H9 (cell line): Measurements from ENCODE around the gene PON1. TPM values are rescaled to one million over a fixed set of nuclear protein-coding genes. Genes with fewer than 3 reads are reported as not detected.

Experiments used
- DNase-seq: peaks from one replicate; pipeline ENCODE4 v3.0.0-alpha.2; 2017
- H2AFZ ChIP-seq: one replicate; pipeline ENCODE4 v1.6.1; 2013; ENCODE audit warnings: mild to moderate bottlenecking, low read length, control low read depth, moderate library complexity
- H2AK5ac ChIP-seq: 2 replicates; pipeline ENCODE4 v1.6.1; 2013; ENCODE audit warnings: low read length, control low read depth, mixed read lengths; ENCODE audit not compliant: insufficient read length
- H2BK120ac ChIP-seq: one replicate; pipeline ENCODE4 v1.6.1; 2013; ENCODE audit warnings: low read depth, mild to moderate bottlenecking, low read length, control low read depth, inconsistent platforms; ENCODE audit not compliant: poor library complexity, severe bottlenecking
- H2BK12ac ChIP-seq: 2 replicates; pipeline ENCODE4 v1.6.1; 2013; ENCODE audit warnings: low read length, control low read depth, mixed read lengths, low read depth; ENCODE audit not compliant: insufficient read length
- H2BK15ac ChIP-seq: 2 replicates; pipeline ENCODE4 v1.6.1; 2013; ENCODE audit warnings: low read depth, low read length, control low read depth
- H2BK20ac ChIP-seq: one replicate; pipeline ENCODE4 v1.6.1; 2013; ENCODE audit warnings: low read depth, mild to moderate bottlenecking, low read length, control low read depth, inconsistent platforms; ENCODE audit not compliant: poor library complexity, severe bottlenecking
- H2BK5ac ChIP-seq: 2 replicates; pipeline ENCODE4 v1.6.1; 2013; ENCODE audit warnings: low read length, control low read depth, mixed read lengths; ENCODE audit not compliant: insufficient read length
- H3K14ac ChIP-seq: 2 replicates; pipeline ENCODE4 v1.6.1; 2013; ENCODE audit warnings: low read length, control low read depth; ENCODE audit not compliant: insufficient read depth
- H3K18ac ChIP-seq: 2 replicates; pipeline ENCODE4 v1.6.1; 2013; ENCODE audit warnings: low read depth, mild to moderate bottlenecking, mixed read lengths, low read length, control low read depth; ENCODE audit not compliant: insufficient read length
- H3K23ac ChIP-seq: 2 replicates; pipeline ENCODE4 v1.6.1; 2013; ENCODE audit warnings: low read length, control low read depth, mixed read lengths, low read depth; ENCODE audit not compliant: insufficient read length
- H3K23me2 ChIP-seq: 2 replicates; pipeline ENCODE4 v1.6.1; 2013; ENCODE audit warnings: low read depth, mild to moderate bottlenecking, mixed read lengths, low read length, control low read depth; ENCODE audit not compliant: insufficient read length, poor library complexity, severe bottlenecking
- H3K27ac ChIP-seq: 2 replicates; pipeline ENCODE4 v1.5.1; 2013; ENCODE audit warnings: low read length, control low read depth, mixed read lengths, low read depth; ENCODE audit not compliant: insufficient read length
- H3K27me3 ChIP-seq: 2 replicates; pipeline ENCODE4 v1.6.1; 2013; ENCODE audit warnings: low read length, control low read depth, inconsistent platforms; ENCODE audit not compliant: insufficient read depth
- H3K4ac ChIP-seq: 2 replicates; pipeline ENCODE4 v1.6.1; 2013; ENCODE audit warnings: low read depth, mild to moderate bottlenecking, control low read depth, inconsistent platforms, low read length, moderate library complexity
- H3K4me1 ChIP-seq: 2 replicates; pipeline ENCODE4 v1.6.1; 2013; ENCODE audit warnings: low read length, control low read depth, inconsistent platforms; ENCODE audit not compliant: insufficient read depth
- H3K4me2 ChIP-seq: 2 replicates; pipeline ENCODE4 v1.6.1; 2013; ENCODE audit warnings: low read length, control low read depth, mixed read lengths; ENCODE audit not compliant: insufficient read length, insufficient read depth
- H3K56ac ChIP-seq: 2 replicates; pipeline ENCODE4 v1.6.1; 2013; ENCODE audit warnings: low read depth, mild to moderate bottlenecking, mixed read lengths, low read length, control low read depth; ENCODE audit not compliant: insufficient read length
- H3K79me1 ChIP-seq: 2 replicates; pipeline ENCODE4 v1.6.1; 2013; ENCODE audit warnings: low read depth, mild to moderate bottlenecking, moderate library complexity, low read length, control low read depth, inconsistent platforms; ENCODE audit not compliant: insufficient read depth, poor library complexity, severe bottlenecking
- H3K79me2 ChIP-seq: 2 replicates; pipeline ENCODE4 v1.6.1; 2013; ENCODE audit warnings: low read length, control low read depth, inconsistent platforms; ENCODE audit not compliant: insufficient read depth
- H3K9ac ChIP-seq: 2 replicates; pipeline ENCODE4 v1.6.1; 2013; ENCODE audit warnings: low read length, control low read depth, mixed read lengths; ENCODE audit not compliant: insufficient read length; ENCODE audit errors: extremely low read depth
- H3K9me3 ChIP-seq: one replicate; pipeline ENCODE4 v1.6.1; 2013; ENCODE audit warnings: low read depth, low read length, inconsistent platforms; ENCODE audit not compliant: control insufficient read depth
- H3T11ph ChIP-seq: one replicate; pipeline ENCODE4 v1.6.1; 2013; ENCODE audit warnings: mild to moderate bottlenecking, low read length, control low read depth, inconsistent platforms
- H4K20me1 ChIP-seq: one replicate; pipeline ENCODE4 v1.6.1; 2013; ENCODE audit not compliant: control insufficient read depth, insufficient read length, insufficient read depth
- H4K5ac ChIP-seq: 2 replicates; pipeline ENCODE4 v1.6.1; 2013; ENCODE audit warnings: low read depth, mild to moderate bottlenecking, mixed read lengths, low read length, control low read depth; ENCODE audit not compliant: insufficient read length
- H4K8ac ChIP-seq: replicated peaks from 2 replicates; pipeline ENCODE4 v1.6.1; 2013; ENCODE audit warnings: low read length, control low read depth, mixed read lengths, low read depth; ENCODE audit not compliant: insufficient read length
- H4K91ac ChIP-seq: 2 replicates; pipeline ENCODE4 v1.6.1; 2013; ENCODE audit warnings: low read depth, mild to moderate bottlenecking, moderate library complexity, mixed read lengths, low read length, control low read depth; ENCODE audit not compliant: insufficient read length
- H3K27ac Mint-ChIP-seq, 3 experiments: 2 replicates in 2 of 3; 3 replicates in 1 of 3; pipeline ENCODE4 v1.8.0; 2020 to 2021; ENCODE audit warnings: mixed read lengths in 3 of 3, mild to moderate bottlenecking in 1 of 3, moderate library complexity in 1 of 3
- H3K27me3 Mint-ChIP-seq: 2 replicates; pipeline ENCODE4 v1.8.0; 2021; ENCODE audit warnings: low read depth, mild to moderate bottlenecking, moderate library complexity, mixed read lengths
- H3K36me3 Mint-ChIP-seq, 3 experiments: 2 replicates in 2 of 3; 3 replicates in 1 of 3; pipeline ENCODE4 v1.8.0; 2020 to 2021; ENCODE audit warnings: low read depth in 3 of 3, mixed read lengths in 3 of 3; ENCODE audit not compliant: insufficient read depth in 1 of 3
- H3K4me1 Mint-ChIP-seq, 2 experiments: 2 replicates each; pipeline ENCODE4 v1.8.0; 2020; ENCODE audit warnings: mixed read lengths in 2 of 2
- H3K4me3 Mint-ChIP-seq, 2 experiments: 2 replicates in 1 of 2; 3 replicates in 1 of 2; pipeline ENCODE4 v1.8.0; 2020 to 2021; ENCODE audit warnings: mild to moderate bottlenecking in 2 of 2, mixed read lengths in 2 of 2, moderate library complexity in 1 of 2
- H3K9me3 Mint-ChIP-seq, 2 experiments: 2 replicates in 1 of 2; 3 replicates in 1 of 2; pipeline ENCODE4 v1.8.0; 2020; ENCODE audit warnings: mild to moderate bottlenecking in 2 of 2, mixed read lengths in 2 of 2, moderate library complexity in 1 of 2
- WGBS: extraction: QIAGEN DNeasy Blood & Tissue Kit; methylation state at CpG from one replicate; pipeline ENCODE4 v1.1.7; 2013; ENCODE audit warnings: missing lambda C conversion rate, low lambda C conversion rate, mixed read lengths; ENCODE audit not compliant: insufficient read length; ENCODE audit errors: extremely low coverage; 5-methylcytosine and 5-hydroxymethylcytosine counted together
- total RNA-seq: library from RNA; stranded (reverse); gene quantifications from 2 replicates; pipeline ENCODE4 v1.2.1, GENCODE V29; 2021
- TF ChIP-seq, protein P1 (sequence below): fragments of 200-600 bp; sonication (generic); conservative IDR thresholded peaks from 3 replicates; pipeline ENCODE4 v1.8.0; 2021; ENCODE audit warnings: antibody characterized with exemption, mild to moderate bottlenecking

The PON1 gene
- total RNA-seq, 1 experiment from 2014 or later = 0.90 TPM

DNA sequence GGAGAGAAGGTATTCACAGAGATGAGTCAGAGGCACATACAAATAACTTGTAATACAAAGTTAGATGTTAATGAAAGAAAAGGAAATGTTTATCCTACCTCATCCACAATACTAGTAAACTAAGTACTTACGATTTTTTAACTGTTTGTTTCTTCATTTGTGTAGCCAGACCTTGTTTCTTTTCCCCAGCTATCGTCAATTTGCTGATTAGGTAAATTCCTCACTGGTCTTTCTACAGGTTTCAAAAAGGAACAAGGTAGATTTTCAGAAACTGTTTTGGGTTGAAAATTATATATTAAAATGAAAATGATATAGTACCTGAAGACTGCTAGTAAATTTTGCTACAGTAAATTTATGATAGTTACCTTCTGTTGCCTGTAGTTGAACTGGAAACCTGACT is 56.6 kb downstream of the PON1 start:
- Mint-ChIP-seq H3K4me3 (no peak overlapping the region), H3K36me3 (peaks cover 0 to 8% (median 0%) of the 10 kb centered on the region in 3 experiments; a peak in 1 of 7 replicates), H3K27me3 (no peaks in the 10 kb centered on the region), H3K27ac (peak overlapping the region in 1 of 3 experiments; percentile 74; a peak in 1 of 7 replicates), H3K9me3 (no peaks in the 10 kb centered on the region), H3K4me1 (peaks cover 16 to 24% of the 10 kb centered on the region in 2 experiments)
- no peaks in the 10 kb centered on the region for H3K79me2 ChIP-seq
- WGBS = no CpG with 5 or more reads among the region's 2 CpGs
- no peak overlapping the region for H3K14ac ChIP-seq
- no peak overlapping the region for H3K23ac ChIP-seq
- no peaks in the 10 kb centered on the region for H3K23me2 ChIP-seq
- no peaks in the 10 kb centered on the region for H4K20me1 ChIP-seq
- H3T11ph ChIP-seq = no peak overlapping the region
- no peak overlapping the region for H2AFZ ChIP-seq
- no peak overlapping the region for H3K9ac ChIP-seq
- H4K8ac ChIP-seq = no peak overlapping the region
- no peak overlapping the region for H3K4me2 ChIP-seq
- H3K27ac ChIP-seq = no peak overlapping the region
- no peak overlapping the region for H3K18ac ChIP-seq
- H2BK12ac ChIP-seq = no peak overlapping the region
- no peaks in the 10 kb centered on the region for H3K9me3 ChIP-seq
- no peak overlapping the region for H2BK120ac ChIP-seq
- peaks cover 2% of the 10 kb centered on the region; the same call in 1 of the 2 replicates for H3K4me1 ChIP-seq
- TF ChIP-seq, protein P1, sequence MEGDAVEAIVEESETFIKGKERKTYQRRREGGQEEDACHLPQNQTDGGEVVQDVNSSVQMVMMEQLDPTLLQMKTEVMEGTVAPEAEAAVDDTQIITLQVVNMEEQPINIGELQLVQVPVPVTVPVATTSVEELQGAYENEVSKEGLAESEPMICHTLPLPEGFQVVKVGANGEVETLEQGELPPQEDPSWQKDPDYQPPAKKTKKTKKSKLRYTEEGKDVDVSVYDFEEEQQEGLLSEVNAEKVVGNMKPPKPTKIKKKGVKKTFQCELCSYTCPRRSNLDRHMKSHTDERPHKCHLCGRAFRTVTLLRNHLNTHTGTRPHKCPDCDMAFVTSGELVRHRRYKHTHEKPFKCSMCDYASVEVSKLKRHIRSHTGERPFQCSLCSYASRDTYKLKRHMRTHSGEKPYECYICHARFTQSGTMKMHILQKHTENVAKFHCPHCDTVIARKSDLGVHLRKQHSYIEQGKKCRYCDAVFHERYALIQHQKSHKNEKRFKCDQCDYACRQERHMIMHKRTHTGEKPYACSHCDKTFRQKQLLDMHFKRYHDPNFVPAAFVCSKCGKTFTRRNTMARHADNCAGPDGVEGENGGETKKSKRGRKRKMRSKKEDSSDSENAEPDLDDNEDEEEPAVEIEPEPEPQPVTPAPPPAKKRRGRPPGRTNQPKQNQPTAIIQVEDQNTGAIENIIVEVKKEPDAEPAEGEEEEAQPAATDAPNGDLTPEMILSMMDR = no peak
- H2BK20ac ChIP-seq = no peak overlapping the region
- no peaks in the 10 kb centered on the region for H3K27me3 ChIP-seq
- no peak overlapping the region for H3K4ac ChIP-seq
- H4K5ac ChIP-seq = no peak overlapping the region
- no peak overlapping the region for H4K91ac ChIP-seq
- H2BK5ac ChIP-seq = no peak overlapping the region
- H2AK5ac ChIP-seq = no peak overlapping the region
- no peak overlapping the region for H2BK15ac ChIP-seq
- no peak for DNase-seq
- H3K79me1 ChIP-seq = no peaks in the 10 kb centered on the region
- no peak overlapping the region for H3K56ac ChIP-seq
